OCI-LY1 (cell line): ENCODE data around the gene RBMS3.

Experiments
- H2AFZ ChIP-seq: fragments of 200-600 bp; sonication (generic), shearing (Covaris generic); 2 replicates; pipeline ENCODE4 v1.6.0; 2014; ENCODE audit warnings: antibody characterized with exemption, mild to moderate bottlenecking, low read length
- H3F3A ChIP-seq: fragments of 200-600 bp; sonication (generic), shearing (Covaris generic); 2 replicates; pipeline ENCODE4 v1.6.0; 2014; ENCODE audit warnings: mild to moderate bottlenecking, antibody characterized with exemption, low read length, moderate library complexity; ENCODE audit not compliant: insufficient read depth
- H3K27ac ChIP-seq: fragments of 200-600 bp; sonication (generic); 2 replicates; pipeline ENCODE4 v1.5.1; 2014; ENCODE audit warnings: low read length, mixed run types, mild to moderate bottlenecking, low read depth; ENCODE audit not compliant: poor library complexity, severe bottlenecking
- H3K27me3 ChIP-seq: fragments of 200-600 bp; sonication (generic); 2 replicates; pipeline ENCODE4 v1.6.0; 2014; ENCODE audit warnings: antibody characterized with exemption, mild to moderate bottlenecking, low read length, moderate library complexity; ENCODE audit not compliant: insufficient read depth
- H3K36me3 ChIP-seq: fragments of 200-600 bp; sonication (generic); 2 replicates; pipeline ENCODE4 v1.6.1; 2014; ENCODE audit warnings: mild to moderate bottlenecking, antibody characterized with exemption, low read length, moderate library complexity, mixed read lengths; ENCODE audit not compliant: insufficient read depth
- H3K4me1 ChIP-seq: fragments of 200-600 bp; sonication (generic); 2 replicates; pipeline ENCODE4 v1.5.1; 2014; ENCODE audit warnings: mild to moderate bottlenecking, low read length, moderate library complexity; ENCODE audit not compliant: insufficient read depth, severe bottlenecking
- H3K4me2 ChIP-seq: fragments of 200-600 bp; sonication (generic), shearing (Covaris generic); 2 replicates; pipeline ENCODE4 v1.6.1; 2014; ENCODE audit warnings: low read length
- H3K4me3 ChIP-seq: fragments of 200-600 bp; sonication (generic); 2 replicates; pipeline ENCODE4 v1.5.1; 2014; ENCODE audit warnings: low read length, low read depth, mild to moderate bottlenecking, mixed read lengths; ENCODE audit not compliant: poor library complexity, severe bottlenecking
- H3K79me2 ChIP-seq: fragments of 200-600 bp; shearing (Covaris generic); 2 replicates; pipeline ENCODE4 v1.6.1; 2016; ENCODE audit warnings: mixed run types, low read length, mixed read lengths; ENCODE audit not compliant: insufficient read depth
- H3K9ac ChIP-seq: fragments of 200-600 bp; sonication (generic), shearing (Covaris generic); 2 replicates; pipeline ENCODE4 v1.6.1; 2014; ENCODE audit warnings: mild to moderate bottlenecking, low read length, mixed read lengths
- H3K9me2 ChIP-seq: fragments of 200-600 bp; sonication (generic), shearing (Covaris generic); 2 replicates; pipeline ENCODE4 v1.6.1; 2014; ENCODE audit warnings: low read depth, mild to moderate bottlenecking, low read length, mixed read lengths
- H3K9me3 ChIP-seq: fragments of 200-600 bp; shearing (Covaris generic); 2 replicates; pipeline ENCODE4 v1.6.1; 2014; ENCODE audit warnings: low read length, mixed read lengths
- H4K20me1 ChIP-seq: fragments of 200-600 bp; sonication (generic), shearing (Covaris generic); 2 replicates; pipeline ENCODE4 v1.6.0; 2016; ENCODE audit warnings: mild to moderate bottlenecking, low read length; ENCODE audit not compliant: insufficient read depth
- CTCF ChIP-seq: fragments of 200-600 bp; sonication (generic), shearing (Covaris generic); IDR thresholded peaks from 2 replicates; pipeline ENCODE4 v1.5.1; 2017; ENCODE audit warnings: mild to moderate bottlenecking, antibody characterized with exemption, low read length, moderate library complexity, mixed read lengths
- EZH2 ChIP-seq: fragments of 200-600 bp; sonication (generic), shearing (Covaris generic); IDR thresholded peaks from 2 replicates; pipeline ENCODE4 v1.8.0; 2017; ENCODE audit warnings: borderline replicate concordance, mixed run types, mild to moderate bottlenecking, antibody characterized with exemption, low read length, moderate library complexity, mixed read lengths

RBMS3 gene

GRCh38 chr3:29554566-29554965 lies 273.7 kb downstream of the RBMS3 start:
- H3K27me3 ChIP-seq, result no peaks in the 10 kb centered on the region
- H3F3A ChIP-seq, result no peaks in the 10 kb centered on the region; the same call in 1 of the 2 replicates
- H3K9me2 ChIP-seq, result no peaks in the 10 kb centered on the region
- H3K4me3 ChIP-seq, result no peak overlapping the region
- H4K20me1 ChIP-seq, result no peaks in the 10 kb centered on the region
- no peaks in the 10 kb centered on the region for H3K36me3 ChIP-seq
- H3K27ac ChIP-seq, result no peak overlapping the region
- H3K9me3 ChIP-seq, result no peaks in the 10 kb centered on the region
- no peak overlapping the region for H2AFZ ChIP-seq
- peaks cover 64% of the 10 kb centered on the region for H3K4me1 ChIP-seq
- H3K4me2 ChIP-seq, result no peak overlapping the region
- TF ChIP-seq CTCF, result no peak
- TF ChIP-seq EZH2, result no peak
- no peak overlapping the region for H3K9ac ChIP-seq
- no peaks in the 10 kb centered on the region for H3K79me2 ChIP-seq

- H3K9me2 ChIP-seq, result no peaks in the 10 kb centered on the region
- no peak overlapping the region for H3K4me2 ChIP-seq
- H3F3A ChIP-seq, result no peaks in the 10 kb centered on the region; the same call in 1 of the 2 replicates
- TF ChIP-seq CTCF (no peak), EZH2 (no peak)
- no peaks in the 10 kb centered on the region for H3K9me3 ChIP-seq
- no peak overlapping the region for H3K27ac ChIP-seq
- no peak overlapping the region for H2AFZ ChIP-seq
- no peak overlapping the region for H3K9ac ChIP-seq
- H3K79me2 ChIP-seq, result no peaks in the 10 kb centered on the region
- H3K4me1 ChIP-seq, result peaks cover 64% of the 10 kb centered on the region
- H3K36me3 ChIP-seq, result no peaks in the 10 kb centered on the region
- no peak overlapping the region for H3K4me3 ChIP-seq
- H3K27me3 ChIP-seq, result no peaks in the 10 kb centered on the region
- no peaks in the 10 kb centered on the region for H4K20me1 ChIP-seq
Observed at GRCh38 chr3:29555590-29555989, 274.7 kb downstream of the RBMS3 start.

GRCh38 chr3:29557186-29557585 lies 276.3 kb downstream of the RBMS3 start:
- no peaks in the 10 kb centered on the region for H3K27me3 ChIP-seq
- no peak overlapping the region for H3K9ac ChIP-seq
- peaks cover 55% of the 10 kb centered on the region for H3K4me1 ChIP-seq
- H3F3A ChIP-seq, result no peaks in the 10 kb centered on the region; the same call in 1 of the 2 replicates
- TF ChIP-seq EZH2 (no peak), CTCF (no peak)
- H3K9me2 ChIP-seq, result no peaks in the 10 kb centered on the region
- no peaks in the 10 kb centered on the region for H3K79me2 ChIP-seq
- H3K36me3 ChIP-seq, result no peaks in the 10 kb centered on the region
- H3K4me2 ChIP-seq, result no peak overlapping the region
- no peak overlapping the region for H2AFZ ChIP-seq
- H3K4me3 ChIP-seq, result no peak overlapping the region
- H3K9me3 ChIP-seq, result no peaks in the 10 kb centered on the region
- no peaks in the 10 kb centered on the region for H4K20me1 ChIP-seq
- no peak overlapping the region for H3K27ac ChIP-seq
